HG03066 (cell line): ENCODE data around the gene REPS1.
"Not testable (repeated sequence)": the region's sequence is repeated elsewhere in the genome, so short reads cannot be mapped to it uniquely, and the experiment has no call there.

Experiments
- ATAC-seq: cut with Tn5 transposase; IDR thresholded peaks from one replicate; pipeline ENCODE4 v1.9.1; 2021; ENCODE audit warnings: low read depth; ENCODE audit not compliant: unreplicated experiment

Gene REPS1, protein sequence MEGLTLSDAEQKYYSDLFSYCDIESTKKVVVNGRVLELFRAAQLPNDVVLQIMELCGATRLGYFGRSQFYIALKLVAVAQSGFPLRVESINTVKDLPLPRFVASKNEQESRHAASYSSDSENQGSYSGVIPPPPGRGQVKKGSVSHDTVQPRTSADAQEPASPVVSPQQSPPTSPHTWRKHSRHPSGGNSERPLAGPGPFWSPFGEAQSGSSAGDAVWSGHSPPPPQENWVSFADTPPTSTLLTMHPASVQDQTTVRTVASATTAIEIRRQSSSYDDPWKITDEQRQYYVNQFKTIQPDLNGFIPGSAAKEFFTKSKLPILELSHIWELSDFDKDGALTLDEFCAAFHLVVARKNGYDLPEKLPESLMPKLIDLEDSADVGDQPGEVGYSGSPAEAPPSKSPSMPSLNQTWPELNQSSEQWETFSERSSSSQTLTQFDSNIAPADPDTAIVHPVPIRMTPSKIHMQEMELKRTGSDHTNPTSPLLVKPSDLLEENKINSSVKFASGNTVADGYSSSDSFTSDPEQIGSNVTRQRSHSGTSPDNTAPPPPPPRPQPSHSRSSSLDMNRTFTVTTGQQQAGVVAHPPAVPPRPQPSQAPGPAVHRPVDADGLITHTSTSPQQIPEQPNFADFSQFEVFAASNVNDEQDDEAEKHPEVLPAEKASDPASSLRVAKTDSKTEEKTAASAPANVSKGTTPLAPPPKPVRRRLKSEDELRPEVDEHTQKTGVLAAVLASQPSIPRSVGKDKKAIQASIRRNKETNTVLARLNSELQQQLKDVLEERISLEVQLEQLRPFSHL

DNA sequence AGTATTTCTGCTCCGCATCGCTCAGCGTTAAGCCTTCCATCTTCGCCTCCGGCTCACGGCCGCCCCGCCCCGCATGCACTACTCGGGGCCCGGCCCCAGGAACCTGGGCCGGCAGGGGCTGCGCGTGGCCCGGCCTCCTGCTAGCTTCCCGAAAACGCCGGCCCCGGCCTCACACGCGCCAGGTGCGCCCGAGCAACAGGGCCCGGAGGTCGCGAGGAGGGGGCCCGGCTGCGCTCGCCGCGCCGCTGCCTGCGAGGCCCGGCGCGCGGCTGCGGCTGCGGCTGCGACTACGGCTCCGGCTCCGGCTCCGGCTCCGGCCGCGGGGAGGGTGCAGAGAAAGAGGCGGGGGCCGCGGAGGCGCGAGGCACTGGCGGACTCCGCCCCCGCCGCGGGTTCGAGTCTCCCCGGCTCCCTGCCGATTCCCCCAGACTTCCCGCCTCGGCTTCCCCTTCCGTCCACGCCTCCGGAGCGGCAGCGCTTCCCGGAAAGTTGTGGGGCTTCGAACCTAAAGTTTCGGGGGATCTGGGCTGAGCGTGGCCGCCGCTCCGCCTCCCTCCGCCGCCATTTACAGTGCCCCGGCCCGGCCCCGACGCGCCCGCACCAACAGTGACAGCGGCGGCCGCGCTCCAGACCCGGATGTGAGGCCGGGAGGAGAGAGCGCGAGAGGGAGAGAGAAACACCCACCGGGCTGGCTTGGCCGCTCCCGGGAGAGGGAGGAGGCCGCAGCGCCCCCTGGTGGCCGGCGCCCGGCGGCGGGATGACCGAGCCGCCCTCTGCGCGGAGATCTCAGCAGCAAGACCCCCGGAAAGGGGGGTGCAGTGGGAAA, at the start of gene REPS1:
Gene REPS1, minus strand, starts transcription at position 611 of the 826 bp plus-strand sequence. Its CDS starts 571 bp downstream, at position 40.
- ATAC-seq: peak; percentile 81

DNA sequence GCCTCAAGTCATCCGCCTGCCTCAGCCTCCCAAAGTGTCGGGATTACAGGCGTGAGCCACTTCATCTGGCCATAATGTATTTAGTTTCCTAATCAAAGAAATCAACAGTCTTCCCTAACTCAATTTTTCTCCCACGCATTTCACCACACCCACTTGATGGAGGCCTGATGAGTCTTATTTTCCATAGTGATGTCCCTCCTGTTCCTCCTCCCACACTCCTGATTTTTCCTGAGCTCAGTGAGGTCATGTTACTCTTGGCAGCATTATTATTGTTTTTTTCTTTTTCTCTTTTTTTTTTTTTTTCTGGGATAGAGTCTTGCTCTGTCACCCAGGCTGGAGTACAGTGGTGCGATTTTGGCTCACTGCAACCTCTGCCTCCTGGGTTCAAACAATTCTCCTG, 49.4 kb upstream of the REPS1 start:
- ATAC-seq: no peak

DNA sequence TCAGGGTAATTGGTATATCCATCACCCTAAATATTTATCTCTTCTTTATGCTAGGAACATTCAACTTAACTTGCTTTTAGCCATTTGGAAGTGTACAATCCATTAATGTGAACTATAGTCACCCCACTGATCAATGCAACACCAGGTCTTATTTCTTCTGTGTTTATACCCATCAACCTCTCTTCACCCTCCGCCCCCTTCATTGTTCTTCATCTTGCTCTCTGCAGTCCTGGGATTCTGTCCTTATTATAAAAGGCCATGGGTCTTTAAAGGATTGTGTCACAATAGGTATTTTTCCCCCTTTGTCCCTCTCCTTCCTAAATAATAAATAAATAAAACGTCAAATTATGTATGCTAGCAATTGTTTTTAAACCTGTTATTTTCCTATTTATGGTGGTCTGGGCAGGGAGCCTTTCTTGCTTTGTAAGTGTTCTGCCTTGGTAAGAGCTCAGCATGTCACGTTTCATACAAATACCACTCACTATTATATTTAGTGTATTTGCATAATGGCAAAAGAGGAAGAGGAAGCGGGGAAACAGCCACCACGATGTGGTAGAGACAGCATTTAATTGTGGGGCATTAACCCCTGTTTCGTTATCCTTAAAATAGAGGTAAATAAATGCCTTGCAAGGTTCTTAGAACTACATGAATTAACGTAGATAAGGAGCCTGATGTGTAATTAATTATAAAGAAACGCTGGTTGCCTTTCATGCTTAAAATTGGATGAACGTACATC, 42.3 kb upstream of the REPS1 start:
- ATAC-seq: peak; percentile 39

DNA sequence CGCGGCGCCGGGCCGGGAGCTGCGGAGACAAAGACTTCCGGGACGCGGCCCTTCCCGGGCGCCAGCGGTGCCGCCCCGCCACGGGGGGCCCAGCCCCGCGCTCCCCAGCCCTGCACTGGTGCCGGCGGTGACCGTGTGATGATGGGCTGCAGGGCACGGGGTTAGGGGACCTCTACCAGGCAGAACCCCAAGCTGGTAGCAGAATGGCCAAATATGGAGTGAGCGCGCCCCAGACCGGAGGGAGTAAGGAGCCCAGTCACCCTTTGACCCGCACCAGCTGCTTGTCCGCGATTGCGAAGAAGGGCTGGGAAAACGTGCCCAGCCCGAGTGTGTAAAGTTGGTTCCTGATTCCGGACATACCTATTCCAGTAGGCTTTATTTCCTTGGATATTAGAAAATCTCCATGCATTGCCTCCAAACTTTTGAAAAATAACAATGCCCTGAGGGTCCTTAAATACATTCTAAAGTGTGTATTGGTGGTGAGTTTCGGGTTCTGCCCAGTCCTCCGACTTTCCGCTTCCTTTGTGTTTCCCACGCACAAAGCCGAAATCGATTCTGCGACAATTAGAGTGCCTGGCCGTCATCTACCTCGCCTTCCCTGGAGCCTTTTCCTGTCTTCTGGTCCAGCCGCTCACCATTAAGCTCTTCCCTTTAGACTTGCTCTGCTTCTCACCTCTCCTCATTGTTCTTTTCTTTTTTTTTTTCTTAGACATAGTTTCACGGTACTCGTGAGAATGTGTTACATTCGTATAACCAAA, 41.6 kb upstream of the REPS1 start:
- ATAC-seq: peak; percentile 25

DNA sequence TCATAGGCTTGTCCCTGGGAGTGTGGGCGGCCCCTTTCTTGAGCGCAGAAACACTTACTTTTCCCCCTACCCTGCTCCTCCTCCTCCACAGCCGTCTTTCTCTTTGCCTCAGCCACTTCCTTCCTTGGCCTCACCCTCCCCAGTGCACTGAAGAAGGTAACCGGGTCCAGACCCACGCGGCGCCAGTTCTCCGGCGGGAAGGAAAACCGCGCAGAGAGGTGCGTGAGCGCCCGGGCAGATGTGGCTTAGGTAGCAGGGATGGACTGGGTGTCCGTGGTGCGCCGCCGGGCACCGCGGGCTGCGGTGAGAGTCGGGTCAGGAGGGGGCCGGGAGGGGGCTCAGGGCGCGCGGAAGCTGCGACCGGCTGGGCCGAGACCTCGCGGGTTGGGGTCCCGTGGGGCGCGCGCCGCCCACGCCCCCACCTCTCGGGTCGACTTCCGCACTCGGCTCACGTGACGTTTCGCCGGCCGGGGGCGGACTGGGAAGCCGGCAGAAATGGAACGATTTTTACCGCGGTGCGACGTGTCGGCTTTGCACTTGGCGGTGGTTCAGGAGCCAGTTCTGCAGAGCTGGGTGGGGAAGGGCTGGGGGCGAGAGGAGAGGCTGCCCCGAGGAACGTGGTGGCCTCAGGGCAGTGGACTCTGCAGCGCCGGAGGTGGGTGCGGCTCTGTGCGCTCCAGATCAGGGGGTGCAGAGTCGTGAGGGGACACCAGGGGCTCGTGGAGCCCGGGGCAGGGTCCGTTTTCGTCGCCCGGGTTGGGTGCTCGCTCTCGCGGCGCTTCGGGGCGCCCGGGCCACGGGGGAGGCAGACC, 40.8 kb upstream of the REPS1 start, which contains the start of gene ABRACL:
Gene ABRACL, plus strand, starts transcription at position 88 of the 812 bp plus-strand sequence. CDS start 5,416 bp downstream, outside the sequence.
- ATAC-seq: peak; percentile 55

DNA sequence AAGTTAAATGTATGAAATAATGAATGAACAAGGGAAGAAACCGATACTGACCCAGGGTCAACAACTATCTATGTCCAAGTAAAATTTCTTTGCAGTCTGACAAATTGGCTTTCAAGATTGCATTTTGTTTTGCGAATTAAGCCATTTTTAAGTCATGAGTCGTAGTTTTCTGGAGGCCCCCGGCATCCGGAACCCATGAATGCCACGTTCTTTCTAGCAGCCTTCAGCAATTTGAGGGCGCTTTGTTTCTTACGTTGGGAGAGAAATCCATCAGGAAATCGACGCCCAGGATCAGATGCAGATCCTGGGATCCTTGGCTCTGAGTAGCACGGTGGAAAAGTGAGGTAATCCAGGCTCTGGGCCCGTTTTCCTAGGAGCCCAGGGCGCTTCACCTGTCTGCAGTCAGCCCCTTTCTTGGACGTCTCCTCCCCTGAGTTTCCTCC, 40.2 kb upstream of the REPS1 start:
- peak; percentile 1 for ATAC-seq

DNA sequence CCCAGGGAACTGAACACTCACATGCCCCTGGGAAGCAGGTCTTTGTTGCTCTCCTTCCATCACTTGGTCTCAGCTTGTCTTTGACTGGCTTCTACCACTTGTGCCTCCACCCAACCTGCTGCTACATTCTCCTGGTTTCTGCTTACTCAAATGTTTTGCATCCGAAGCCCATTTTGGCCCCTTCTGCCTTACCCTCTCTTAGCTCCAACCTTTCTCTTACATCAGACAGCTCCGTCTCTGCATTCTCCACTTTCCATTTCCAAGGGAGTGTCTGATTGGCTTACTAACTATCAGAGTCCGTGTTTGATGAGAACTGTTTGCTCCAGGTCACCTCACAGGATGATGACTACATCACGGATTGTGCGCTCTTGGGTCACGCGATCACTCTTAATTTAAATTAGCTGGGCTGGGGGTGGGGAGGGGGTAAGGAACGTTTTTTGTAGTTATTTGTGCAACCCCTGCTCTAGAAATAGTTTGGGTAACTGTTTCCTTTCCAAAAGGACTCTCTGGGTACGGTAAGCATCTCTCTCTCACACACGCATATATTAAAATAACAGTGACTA, 39.6 kb upstream of the REPS1 start:
- peak; percentile 19 for ATAC-seq

DNA sequence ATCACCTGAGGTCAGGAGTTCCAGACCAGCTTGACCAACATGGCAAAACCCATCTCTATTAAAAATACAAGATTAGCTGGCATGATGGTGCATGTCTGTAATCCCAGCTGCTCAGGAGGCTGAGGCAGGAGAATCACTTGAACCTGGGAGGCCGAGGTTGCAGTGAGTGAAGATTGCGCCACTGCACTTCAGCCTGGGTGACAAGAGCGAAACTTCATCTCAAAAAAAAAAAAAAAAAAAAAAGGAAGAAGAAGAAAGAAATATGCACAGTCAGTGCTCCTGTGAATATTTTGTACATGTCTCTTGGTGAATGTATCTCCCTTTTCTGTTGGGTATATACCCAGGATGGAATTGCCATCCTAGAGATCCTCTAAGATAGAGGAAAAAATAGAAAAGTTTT, 37.4 kb upstream of the REPS1 start:
- not testable (repeated sequence) for ATAC-seq

DNA sequence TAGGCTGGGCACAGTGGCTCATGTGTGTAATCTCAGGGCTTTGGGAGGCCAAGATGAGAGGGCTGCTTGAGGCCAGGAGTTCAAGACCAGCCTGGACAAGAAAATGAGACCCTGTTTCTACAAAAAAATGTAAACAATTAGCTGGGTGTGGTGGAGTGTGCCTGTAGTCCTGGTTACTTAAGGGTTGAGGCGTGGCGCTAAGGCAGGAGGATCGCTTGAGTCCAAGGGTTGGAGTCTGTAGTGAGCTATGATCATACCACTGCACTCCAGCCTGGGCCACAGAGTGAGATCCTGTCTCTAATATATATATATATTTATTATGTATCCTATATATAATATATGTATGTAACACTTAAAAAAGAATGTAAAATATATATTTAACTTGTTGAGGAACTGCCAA, 32.6 kb upstream of the REPS1 start:
- ATAC-seq: no peak

DNA sequence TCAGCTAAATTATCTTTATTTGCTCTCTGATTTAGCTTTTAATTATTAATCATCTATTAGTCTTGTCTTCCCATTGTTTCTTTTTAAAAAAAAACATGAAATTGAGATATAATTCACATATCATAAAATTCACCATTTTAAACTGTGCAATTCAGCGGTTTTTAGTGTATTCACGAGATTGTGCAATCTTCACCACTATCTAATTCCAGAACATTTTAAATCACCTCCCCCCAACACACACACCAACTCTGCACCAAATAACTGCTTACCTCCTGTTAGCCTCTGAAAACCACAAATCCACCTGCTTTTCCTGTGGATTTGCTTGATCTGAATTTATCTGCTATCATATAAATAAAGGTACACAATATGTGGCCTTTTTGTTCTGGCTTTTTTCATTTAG, 31.7 kb upstream of the REPS1 start:
- no peak for ATAC-seq

DNA sequence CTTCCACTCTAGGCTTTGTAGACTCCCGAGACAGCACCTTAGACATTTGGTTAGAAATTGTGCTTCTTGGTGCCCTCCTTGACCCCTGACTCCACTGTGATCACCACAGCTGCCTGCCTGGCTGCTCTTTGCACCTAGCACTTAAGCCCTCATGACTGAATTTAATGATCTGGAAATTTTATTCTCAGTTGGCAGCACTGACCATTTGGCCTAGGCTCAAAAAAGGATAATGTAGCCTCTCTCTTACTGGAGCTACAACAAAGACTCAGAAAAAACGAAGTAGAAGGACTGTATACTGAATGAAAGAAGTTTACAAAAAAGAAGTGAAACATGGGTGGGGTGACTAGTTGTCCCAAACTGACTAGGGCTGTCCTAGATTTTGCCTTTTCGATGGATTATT, 29.2 kb upstream of the REPS1 start:
- no peak for ATAC-seq

DNA sequence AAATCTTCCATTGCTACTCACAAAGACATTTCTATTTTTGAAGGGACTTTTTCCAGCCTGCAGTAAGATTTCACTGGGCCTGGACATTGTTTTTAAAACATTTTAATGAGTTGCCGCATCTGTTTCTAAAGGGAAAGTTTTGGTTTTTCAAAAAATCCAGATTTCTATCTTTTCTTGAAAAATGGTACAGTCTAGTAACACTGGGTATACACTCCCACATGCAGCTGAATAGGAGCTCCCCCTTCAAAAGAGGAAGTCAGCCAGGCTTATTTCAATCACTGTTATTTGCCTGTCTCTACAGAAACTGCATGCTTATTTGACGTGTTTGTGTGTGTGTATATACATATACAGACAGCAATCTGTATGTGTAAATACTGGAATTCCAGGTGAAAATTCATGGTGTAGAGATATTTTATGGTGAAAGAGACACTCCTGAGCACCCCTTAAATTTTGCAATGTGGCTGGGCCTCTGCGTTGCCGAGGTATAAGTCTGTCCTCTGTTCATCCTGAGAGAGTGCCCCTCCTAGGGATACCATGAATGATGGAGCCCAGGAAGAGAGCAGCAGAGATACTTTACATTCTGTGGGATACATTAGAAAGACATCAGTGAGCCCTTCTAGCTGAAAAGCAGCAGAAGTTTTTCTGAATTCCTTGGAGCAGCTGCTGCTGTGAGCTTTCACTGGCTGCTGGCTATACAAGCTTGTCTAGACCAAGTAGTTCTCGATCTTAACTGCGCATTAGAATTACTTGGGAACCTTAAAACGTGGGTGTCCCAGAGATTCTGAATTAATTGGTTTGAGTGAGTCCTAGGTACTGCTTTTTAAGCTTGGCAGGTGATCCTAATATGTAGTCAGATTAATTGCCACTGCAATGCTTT, 28.5 kb upstream of the REPS1 start:
- ATAC-seq: no peak

DNA sequence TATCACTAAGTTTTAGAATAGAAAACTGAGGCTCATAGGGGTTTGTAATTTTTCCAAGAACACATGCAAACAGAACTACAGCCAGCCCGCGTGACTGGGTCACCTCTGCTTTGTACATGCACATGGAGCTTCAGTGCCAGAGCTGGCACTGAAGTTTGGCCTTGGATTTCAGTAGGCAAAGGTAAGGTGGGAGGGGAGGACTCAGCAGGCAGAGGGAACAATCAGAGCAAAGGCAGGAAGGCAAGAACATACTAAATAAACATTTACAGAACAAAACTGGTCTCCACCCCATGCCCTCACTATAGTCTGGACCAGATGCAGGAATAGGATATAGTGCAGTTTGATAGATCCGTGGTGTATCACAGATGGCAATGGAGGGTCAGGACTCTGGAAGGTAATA, 26.9 kb upstream of the REPS1 start:
- ATAC-seq: no peak

DNA sequence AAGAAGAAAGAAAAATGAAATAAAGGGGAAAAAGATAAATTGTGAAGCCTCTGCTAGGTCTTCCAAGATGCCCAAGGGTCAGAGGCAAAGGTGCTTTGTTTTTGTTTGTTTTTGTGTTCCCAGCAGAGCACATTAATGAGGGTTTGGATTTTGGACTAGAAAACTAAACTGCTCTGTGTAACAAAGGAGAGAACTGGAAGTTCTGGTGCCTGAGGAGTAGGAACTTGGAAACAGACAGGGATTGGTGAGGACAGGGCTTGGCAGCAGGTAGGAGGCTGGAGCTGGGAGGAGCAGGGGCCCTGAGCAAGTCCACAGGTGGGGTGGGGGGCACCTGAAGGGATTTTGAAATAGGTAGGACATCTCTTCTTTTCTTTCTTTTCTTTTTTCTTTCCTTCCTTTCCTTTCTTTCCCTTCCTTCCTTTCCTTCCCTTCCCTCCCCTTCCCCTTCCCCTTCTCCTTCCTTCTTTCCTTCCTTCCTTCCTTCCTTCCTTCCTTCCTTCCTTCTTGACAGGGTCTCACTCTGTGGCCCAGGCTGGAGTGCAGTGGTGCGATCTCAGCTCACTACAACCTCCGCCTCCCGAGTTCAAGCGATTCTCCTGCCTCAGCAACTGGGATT, 25.2 kb upstream of the REPS1 start:
- ATAC-seq: no peak

DNA sequence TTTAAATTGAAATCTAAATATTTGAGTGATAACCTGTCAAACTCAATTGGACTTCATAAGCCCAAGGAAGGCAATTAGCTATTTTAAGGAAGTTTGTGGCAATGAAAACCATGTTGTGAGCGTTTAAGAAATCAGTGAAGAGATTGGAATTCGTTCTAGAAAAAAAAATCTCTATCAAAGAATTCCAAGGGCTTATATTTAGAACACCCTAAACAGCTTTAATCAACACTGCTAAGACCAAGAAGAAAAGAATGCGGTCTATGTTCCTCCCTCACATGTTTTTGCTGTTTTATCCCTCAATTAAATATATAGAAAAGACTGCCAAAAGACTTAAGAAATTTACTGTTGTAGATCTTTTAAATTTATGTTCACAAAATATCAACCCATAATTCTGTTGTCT, 23.9 kb upstream of the REPS1 start:
- ATAC-seq: no peak

DNA sequence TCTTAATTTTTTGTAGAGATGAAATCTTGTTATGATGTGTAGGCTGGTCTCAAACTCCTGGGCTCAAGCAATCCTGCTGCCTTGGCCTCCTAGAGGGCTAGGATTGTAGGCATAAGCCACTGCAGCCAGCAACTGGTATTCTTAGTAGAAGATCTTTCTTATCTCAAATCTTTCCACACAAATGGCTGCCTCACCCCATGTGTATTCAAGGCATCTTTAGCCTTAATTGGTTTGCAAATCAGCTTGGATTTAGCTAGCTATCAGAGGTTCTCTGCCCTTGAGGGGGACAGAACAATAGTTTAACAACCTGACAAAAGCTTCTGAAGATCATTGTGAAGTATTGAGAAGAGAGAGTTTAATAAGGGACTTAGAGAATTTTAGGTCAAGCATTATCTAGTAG, 22.6 kb upstream of the REPS1 start:
- ATAC-seq: no peak

DNA sequence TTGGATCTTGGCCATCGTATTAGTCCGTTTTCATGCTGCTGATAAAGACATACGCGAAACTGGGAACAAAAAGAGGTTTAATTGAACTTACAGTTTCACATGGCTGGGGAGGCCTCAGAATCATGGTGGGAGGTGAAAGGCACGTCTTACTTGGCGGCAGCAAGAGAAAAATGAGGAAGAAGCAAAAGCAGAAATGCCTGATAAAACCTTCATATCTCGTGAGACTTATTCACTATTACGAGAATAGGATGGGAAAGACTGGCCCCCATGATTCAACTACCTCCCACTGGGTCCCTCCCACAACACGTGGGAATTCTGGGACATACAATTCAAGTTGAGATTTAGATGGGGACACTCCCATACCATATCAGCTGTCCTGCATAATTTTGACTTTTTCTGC, 20.1 kb upstream of the REPS1 start:
- no peak for ATAC-seq
